Effector CD4-positive, alpha-beta T cell (primary cell): ENCODE results near the gene ASNS.

Source experiments
- DNase-seq: peaks from one replicate; pipeline ENCODE4 v3.0.0-alpha.2; 2020

ASNS gene

DNA sequence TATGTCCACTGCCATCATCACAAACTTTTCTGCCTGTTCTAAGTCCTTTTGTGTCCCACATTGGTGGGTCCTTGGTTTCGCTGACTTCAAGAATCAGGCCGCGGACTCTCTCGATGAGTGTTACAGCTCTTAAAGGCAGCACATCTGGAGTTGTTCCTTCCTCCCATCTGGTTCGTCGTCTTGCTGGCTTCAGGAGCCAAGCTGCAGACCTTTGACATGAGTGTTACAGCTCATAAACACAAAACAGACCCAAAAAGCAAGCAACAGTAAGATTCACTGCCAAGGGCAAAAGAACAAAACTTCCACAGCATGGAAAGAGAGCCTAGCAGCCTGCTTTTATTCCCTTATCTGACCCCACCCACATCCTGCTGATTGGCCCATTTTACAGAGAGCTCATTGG is 30.2 kb downstream of the ASNS start:
- no peak for DNase-seq

GRCh38 chr7:97835296-97836138 is 36.7 kb downstream of the ASNS start:
- DNase-seq = peak; percentile 42

GRCh38 chr7:97819161-97819560 is 53.0 kb downstream of the ASNS start:
- no peak for DNase-seq

DNA sequence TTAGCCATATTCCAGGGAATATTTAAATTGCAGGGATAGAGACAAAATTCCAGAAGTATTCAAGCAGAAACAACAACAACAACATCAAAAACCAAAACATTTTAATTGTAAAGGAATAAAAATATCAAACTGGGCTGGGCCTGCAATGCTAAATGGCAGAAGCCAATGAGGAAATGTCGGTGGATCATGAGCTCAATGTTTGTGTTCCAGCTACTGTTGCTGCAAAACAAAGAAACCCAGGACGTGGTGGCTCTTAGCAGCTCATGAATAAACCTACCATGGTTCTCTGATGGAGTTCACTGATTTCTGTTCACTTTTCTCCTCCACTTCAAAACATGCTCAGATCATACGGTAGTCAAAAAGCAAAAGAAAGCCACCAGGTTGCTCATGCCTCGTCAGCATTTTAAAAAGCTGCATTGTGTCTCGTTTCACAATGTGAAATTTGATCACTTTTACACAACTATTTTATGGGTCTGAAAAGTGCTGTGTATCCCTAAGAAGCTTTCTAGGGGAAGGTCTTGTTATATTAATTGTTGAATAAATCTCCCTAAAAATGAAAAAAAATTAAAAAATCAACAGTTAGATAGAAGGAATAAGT is 54.0 kb downstream of the ASNS start:
- DNase-seq = no peak
